GM12801 (cell line): ENCODE measurements around the gene PRKX.

ENCODE experiments used
- CTCF ChIP-seq: IDR thresholded peaks from one replicate; pipeline ENCODE4 v1.5.1; 2011; ENCODE audit warnings: control low read depth; ENCODE audit not compliant: insufficient read length; ENCODE audit errors: extremely low read depth

Gene PRKX

GRCh38 chrX:3679669-3680068 lies 33.8 kb downstream of the PRKX start:
- no peak for TF ChIP-seq CTCF

GRCh38 chrX:3678328-3678727 lies 35.1 kb downstream of the PRKX start:
- TF ChIP-seq CTCF = no peak

GRCh38 chrX:3674881-3675280 lies 38.6 kb downstream of the PRKX start:
- no peak for TF ChIP-seq CTCF

GRCh38 chrX:3669841-3670475 lies 43.5 kb downstream of the PRKX start:
- TF ChIP-seq CTCF = no peak

GRCh38 chrX:3666975-3667374 lies 46.5 kb downstream of the PRKX start:
- no peak for TF ChIP-seq CTCF

GRCh38 chrX:3664921-3665320 lies 48.5 kb downstream of the PRKX start:
- no peak for TF ChIP-seq CTCF

- no peak for TF ChIP-seq CTCF
Measured at GRCh38 chrX:3659761-3660160, 53.7 kb downstream of the PRKX start.
